LHCN-M2 (cell line): ENCODE data around the gene CABP1. TPM values are rescaled to one million over a fixed set of nuclear protein-coding genes. Genes with fewer than 3 reads are reported as not detected.
A peak's percentile ranks its signal among the peaks of the same experiment; 100 is the strongest.
"Not testable (repeated sequence)": the region's sequence is repeated elsewhere in the genome, so short reads cannot be mapped to it uniquely, and the experiment has no call there.

Experiments
- DNase-seq: peaks from one replicate; pipeline ENCODE4 v3.0.0-alpha.2; 2012; ENCODE audit warnings: low read depth
- polyA plus RNA-seq: library from polyadenylated mRNA; unstranded; fragments of >200 nt; gene quantifications from one replicate; pipeline ENCODE4 v1.2.1, GENCODE V29; 2012; ENCODE audit warnings: missing spikeins
- total RNA-seq: library from RNA; depleted of rRNA; stranded (reverse); fragments of >200 nt; gene quantifications from 2 replicates; pipeline ENCODE4 v1.2.3, GENCODE V29; 2014; rRNA removed

CABP1 gene
- total RNA-seq: 0.45 TPM in 1 of 2 replicates, not detected in the other
- polyA plus RNA-seq: 0.09 TPM

GRCh38 chr12:120639771-120640721 is at the start of gene CABP1:
TSS of gene CABP1 (plus strand) at chr12:120640626. CDS start at chr12:120640686, 60 bp downstream.
- no peak for DNase-seq

- DNase-seq: no peak
Measured at GRCh38 chr12:120590741-120591407, 49.6 kb upstream of the CABP1 start.

- DNase-seq: no peak
Measured at GRCh38 chr12:120592121-120593049, 48.0 kb upstream of the CABP1 start.

- DNase-seq: no peak
Measured at GRCh38 chr12:120596901-120597300, 43.5 kb upstream of the CABP1 start.

GRCh38 chr12:120597861-120598260 is 42.6 kb upstream of the CABP1 start:
- no peak for DNase-seq

- DNase-seq: peak; percentile 47
Measured at GRCh38 chr12:120598674-120599463, 41.6 kb upstream of the CABP1 start.

GRCh38 chr12:120599672-120600552 is 40.5 kb upstream of the CABP1 start:
- no peak for DNase-seq

GRCh38 chr12:120602416-120602815 is 38.0 kb upstream of the CABP1 start:
- DNase-seq: peak; percentile 19

GRCh38 chr12:120610560-120610959 is 29.9 kb upstream of the CABP1 start:
- DNase-seq: no peak

- not testable (repeated sequence) for DNase-seq
Measured at GRCh38 chr12:120611534-120611933, 28.9 kb upstream of the CABP1 start.

- no peak for DNase-seq
Measured at GRCh38 chr12:120614848-120615247, 25.6 kb upstream of the CABP1 start.

GRCh38 chr12:120617193-120617592 is 23.2 kb upstream of the CABP1 start:
- not testable (repeated sequence) for DNase-seq

GRCh38 chr12:120617767-120618166 is 22.7 kb upstream of the CABP1 start:
- DNase-seq: not testable (repeated sequence)

- DNase-seq: no peak
Measured at GRCh38 chr12:120618954-120619615, 21.3 kb upstream of the CABP1 start.

GRCh38 chr12:120620624-120621023 is 19.8 kb upstream of the CABP1 start:
- no peak for DNase-seq

- no peak for DNase-seq
Measured at GRCh38 chr12:120625557-120626419, 14.6 kb upstream of the CABP1 start.

GRCh38 chr12:120628919-120629318 is 11.5 kb upstream of the CABP1 start:
- no peak for DNase-seq
